Measurements from ENCODE around the gene APEH. TPM values are rescaled to one million over a fixed set of nuclear protein-coding genes. Genes with fewer than 3 reads are reported as not detected.

APEH gene
- total and polyA plus RNA-seq, 8 donors, result 26.1 to 57.3 (median 45.9) TPM

GRCh38 chr3:49668414-49668797 is 5.7 kb upstream of the APEH start:
- FAIRE-seq (no peak), ATAC-seq (no peak), DNase-seq (no peak)
- no peaks in the 10 kb centered on the region for H3K27me3 ChIP-seq
- H3K9me3 ChIP-seq, result no peaks in the 10 kb centered on the region
- no peak for TF ChIP-seq CTCF (IDR thresholded peaks at IDR 0.05)
- intact Hi-C loops (cut with DNase I), result loop anchor here in 1 of 3 donors (5.0 kb wide), 1 partner anchor 126 kb away; no protein-coding TSS in a partner anchor
- WGBS, 2 donors, result 17 to 18% methylated on average over 5 of the region's 5 CpGs
- no peaks in the 10 kb centered on the region for H3K36me3 ChIP-seq
- no peak overlapping the region for H3K4me3 ChIP-seq
- peaks cover 0 to 15% (median 10%) of the 10 kb centered on the region in 3 donors for H3K4me1 ChIP-seq
- no peak overlapping the region for H3K27ac ChIP-seq

GRCh38 chr3:49668861-49669260 is 5.3 kb upstream of the APEH start:
- no peaks in the 10 kb centered on the region for H3K27me3 ChIP-seq
- H3K27ac ChIP-seq, result no peak overlapping the region
- intact Hi-C loops (cut with DNase I), result loop anchor here in 1 of 3 donors (5.0 kb wide), 1 partner anchor 127 kb away; no protein-coding TSS in a partner anchor
- no peak overlapping the region for H3K4me3 ChIP-seq
- no peaks in the 10 kb centered on the region for H3K36me3 ChIP-seq
- ATAC-seq (no peak), FAIRE-seq (no peak), DNase-seq (peak in 1 of 6 donors; percentile 60)
- TF ChIP-seq CTCF (IDR thresholded peaks at IDR 0.05), result no peak
- H3K9me3 ChIP-seq, result no peaks in the 10 kb centered on the region
- WGBS, 2 donors, result 32 to 37% methylated on average over 5 of the region's 5 CpGs
- peaks cover 0 to 15% (median 10%) of the 10 kb centered on the region in 3 donors for H3K4me1 ChIP-seq

GRCh38 chr3:49669352-49669751 is 4.8 kb upstream of the APEH start:
- Histone ChIP-seq H3K27ac (no peak overlapping the region), H3K27me3 (no peaks in the 10 kb centered on the region), H3K36me3 (no peaks in the 10 kb centered on the region), H3K9me3 (no peaks in the 10 kb centered on the region), H3K4me1 (peaks cover 0 to 15% (median 10%) of the 10 kb centered on the region in 3 donors), H3K4me3 (no peak overlapping the region)
- no peak for TF ChIP-seq CTCF (IDR thresholded peaks at IDR 0.05)
- intact Hi-C loops (cut with DNase I), result loop anchor here in 1 of 3 donors (5.0 kb wide), 1 partner anchor 127 kb away; no protein-coding TSS in a partner anchor
- ATAC-seq, result no peak
- FAIRE-seq, result no peak
- WGBS, 2 donors, result 60 to 68% methylated on average over 3 of the region's 3 CpGs
- DNase-seq, result no peak

GRCh38 chr3:49670940-49671290 is 3.2 kb upstream of the APEH start:
- no peak for FAIRE-seq
- Histone ChIP-seq H3K4me3 (no peak overlapping the region), H3K4me1 (peaks cover 6 to 22% (median 10%) of the 10 kb centered on the region in 3 donors), H3K27ac (no peak overlapping the region), H3K36me3 (no peaks in the 10 kb centered on the region), H3K9me3 (no peaks in the 10 kb centered on the region), H3K27me3 (no peaks in the 10 kb centered on the region)
- no peak for DNase-seq
- TF ChIP-seq CTCF (IDR thresholded peaks at IDR 0.05), result no peak
- intact Hi-C loops (cut with DNase I), result loop anchor here in 1 of 3 donors (5.0 kb wide), 1 partner anchor 134 kb away; no protein-coding TSS in a partner anchor
- WGBS, 2 donors, result 67% methylated on average over 6 of the region's 6 CpGs
- no peak for ATAC-seq
